ENCODE measurements around the gene SLC4A3. TPM values are rescaled to one million over a fixed set of nuclear protein-coding genes. Genes with fewer than 3 reads are reported as not detected.

The SLC4A3 gene
- total RNA-seq, 1 experiment from 2014 or later = 7.3 TPM

GRCh38 chr2:219628986-219629901 is 1.8 kb downstream of the SLC4A3 start:
- Histone ChIP-seq H3K4me1 (replicated peaks; ENCODE audit: insufficient read depth) (no peaks in the 10 kb centered on the region), H2AFZ (no peak overlapping the region), H3K36me3 (ENCODE audit: low read depth) (no peaks in the 10 kb centered on the region), H3K4me3 (no peak overlapping the region), H3K27ac (no peak overlapping the region), H4K20me1 (ENCODE audit: insufficient read depth) (no peaks in the 10 kb centered on the region), H3K4me2 (no peak overlapping the region), H3K9me3 (ENCODE audit: insufficient read depth, low read depth) (no peaks in the 10 kb centered on the region), H3F3A (ENCODE audit: insufficient read depth, low read depth) (0 out of 2 replicates have a peak, but pooled peaks cover 5% of the 10 kb centered on the region), H3K27me3 (ENCODE audit: insufficient read depth, low read depth) (no peaks in the 10 kb centered on the region), H3K9me2 (ENCODE audit: insufficient read depth) (no peaks in the 10 kb centered on the region), H3K79me2 (ENCODE audit: low read depth) (no peaks in the 10 kb centered on the region)
- TF ChIP-seq EZH2 (IDR thresholded peaks at IDR 0.05; ENCODE audit: low read depth) (no peak), CTCF (conservative IDR thresholded peaks at IDR 0.05) (no peak)
- no peak for DNase-seq
- CTCF ChIA-PET = no interaction called here
- BruUV-seq (replicated peaks) = no TSS peak
- POLR2A ChIA-PET (ENCODE audit: unreplicated experiment) = no interaction called here
- intact Hi-C loops (cut with micrococcal nuclease; ENCODE audit: unreplicated experiment) = no loop called here

GRCh38 chr2:219629976-219630695 is 2.7 kb downstream of the SLC4A3 start:
- H3K79me2 ChIP-seq (ENCODE audit: low read depth) = no peaks in the 10 kb centered on the region
- H4K20me1 ChIP-seq (ENCODE audit: insufficient read depth) = no peaks in the 10 kb centered on the region
- H3K36me3 ChIP-seq (ENCODE audit: low read depth) = no peaks in the 10 kb centered on the region
- no peak overlapping the region for H2AFZ ChIP-seq
- BruUV-seq (replicated peaks) = no TSS peak
- no peaks in the 10 kb centered on the region for H3K9me2 ChIP-seq (ENCODE audit: insufficient read depth)
- DNase-seq = no peak
- H3K4me3 ChIP-seq = no peak overlapping the region
- CTCF ChIA-PET = interaction anchor here (0.6 kb wide), 1 partner anchor 74 kb away, joined by 6 read pairs; no protein-coding TSS in a partner anchor
- no peak overlapping the region for H3K4me2 ChIP-seq
- TF ChIP-seq EZH2 (IDR thresholded peaks at IDR 0.05; ENCODE audit: low read depth) (no peak), CTCF (conservative IDR thresholded peaks at IDR 0.05) (no peak)
- H3K4me1 ChIP-seq (replicated peaks; ENCODE audit: insufficient read depth) = no peaks in the 10 kb centered on the region
- intact Hi-C loops (cut with micrococcal nuclease; ENCODE audit: unreplicated experiment) = no loop called here
- no peaks in the 10 kb centered on the region for H3K27me3 ChIP-seq (ENCODE audit: insufficient read depth, low read depth)
- POLR2A ChIA-PET (ENCODE audit: unreplicated experiment) = no interaction called here
- 0 out of 2 replicates have a peak, but pooled peaks cover 5% of the 10 kb centered on the region for H3F3A ChIP-seq (ENCODE audit: insufficient read depth, low read depth)
- no peak overlapping the region for H3K27ac ChIP-seq
- no peaks in the 10 kb centered on the region for H3K9me3 ChIP-seq (ENCODE audit: insufficient read depth, low read depth)

- Histone ChIP-seq H3K27ac (no peak overlapping the region), H3K4me2 (no peak overlapping the region), H3F3A (ENCODE audit: insufficient read depth, low read depth) (0 out of 2 replicates have a peak, but pooled peaks cover 5% of the 10 kb centered on the region), H3K9me3 (ENCODE audit: insufficient read depth, low read depth) (no peaks in the 10 kb centered on the region), H3K4me3 (no peak overlapping the region), H2AFZ (no peak overlapping the region), H3K9me2 (ENCODE audit: insufficient read depth) (no peaks in the 10 kb centered on the region), H3K79me2 (ENCODE audit: low read depth) (no peaks in the 10 kb centered on the region), H3K27me3 (ENCODE audit: insufficient read depth, low read depth) (no peaks in the 10 kb centered on the region), H3K4me1 (replicated peaks; ENCODE audit: insufficient read depth) (no peaks in the 10 kb centered on the region), H3K36me3 (ENCODE audit: low read depth) (no peaks in the 10 kb centered on the region), H4K20me1 (ENCODE audit: insufficient read depth) (no peaks in the 10 kb centered on the region)
- no TSS peak for BruUV-seq (replicated peaks)
- TF ChIP-seq CTCF (conservative IDR thresholded peaks at IDR 0.05) = no peak
- DNase-seq = no peak
- POLR2A ChIA-PET (ENCODE audit: unreplicated experiment) = interaction anchor here (0.7 kb wide), 1 partner anchor 60 kb away, joined by 4 read pairs; no protein-coding TSS in a partner anchor
- CTCF ChIA-PET = interaction anchor here (0.6 kb wide), 2 partner anchors 33 to 75 kb away, joined by 6 read pairs; no protein-coding TSS in a partner anchor
- intact Hi-C loops (cut with micrococcal nuclease; ENCODE audit: unreplicated experiment) = no loop called here
Measured at GRCh38 chr2:219630770-219631405, 3.5 kb downstream of the SLC4A3 start.
